HG03469 (cell line): ENCODE measurements around the gene CNTN2.

Experiments
- ATAC-seq: cut with Tn5 transposase; IDR thresholded peaks from one replicate; pipeline ENCODE4 v1.9.1; 2021; ENCODE audit warnings: mild to moderate bottlenecking, moderate library complexity, moderate number of reproducible peaks; ENCODE audit not compliant: unreplicated experiment

Gene CNTN2

GRCh38 chr1:205071028-205071409, 28.0 kb downstream of the CNTN2 start:
- no peak for ATAC-seq

GRCh38 chr1:205071801-205072200, 28.8 kb downstream of the CNTN2 start:
- ATAC-seq, result no peak

GRCh38 chr1:205072286-205072685, 29.3 kb downstream of the CNTN2 start:
- no peak for ATAC-seq

GRCh38 chr1:205072881-205073280, 29.9 kb downstream of the CNTN2 start:
- ATAC-seq, result no peak

GRCh38 chr1:205073511-205073910, 30.5 kb downstream of the CNTN2 start:
- ATAC-seq, result no peak

- ATAC-seq, result no peak
Observed at GRCh38 chr1:205074084-205074483, 31.1 kb downstream of the CNTN2 start.

GRCh38 chr1:205074513-205074912, 31.5 kb downstream of the CNTN2 start:
- no peak for ATAC-seq

GRCh38 chr1:205075642-205076155, 32.7 kb downstream of the CNTN2 start:
- ATAC-seq, result no peak

- no peak for ATAC-seq
Observed at GRCh38 chr1:205076245-205076761, 33.3 kb downstream of the CNTN2 start.

GRCh38 chr1:205077158-205077933, 34.3 kb downstream of the CNTN2 start:
- ATAC-seq, result no peak

GRCh38 chr1:205077934-205078311, 34.9 kb downstream of the CNTN2 start:
- no peak for ATAC-seq

GRCh38 chr1:205082431-205082830, 39.4 kb downstream of the CNTN2 start:
- no peak for ATAC-seq

- ATAC-seq, result no peak
Observed at GRCh38 chr1:205084360-205084759, 41.3 kb downstream of the CNTN2 start, which contains the start of gene TMEM81. TSS of gene TMEM81 (minus strand) at chr1:205084460. CDS start at chr1:205084320, 140 bp downstream.

- ATAC-seq, result no peak
Observed at GRCh38 chr1:205088341-205088740, 45.3 kb downstream of the CNTN2 start.

- no peak for ATAC-seq
Observed at GRCh38 chr1:205091043-205091740, 48.2 kb downstream of the CNTN2 start.

- no peak for ATAC-seq
Observed at GRCh38 chr1:205095422-205095821, 52.4 kb downstream of the CNTN2 start.

- no peak for ATAC-seq
Observed at GRCh38 chr1:205098242-205098641, 55.2 kb downstream of the CNTN2 start.

GRCh38 chr1:205102404-205102803, 59.4 kb downstream of the CNTN2 start:
- ATAC-seq, result no peak

GRCh38 chr1:205107327-205107726, 64.3 kb downstream of the CNTN2 start:
- no peak for ATAC-seq

- ATAC-seq, result no peak
Observed at GRCh38 chr1:205108464-205108863, 65.5 kb downstream of the CNTN2 start.

- no peak for ATAC-seq
Observed at GRCh38 chr1:205109269-205109668, 66.3 kb downstream of the CNTN2 start.

- ATAC-seq, result no peak
Observed at GRCh38 chr1:205109711-205110110, 66.7 kb downstream of the CNTN2 start.
